H54 (cell line): Measurements from ENCODE around the gene GYS2.

Experiments used
- DNase-seq: peaks from one replicate; pipeline ENCODE4 v3.0.0; 2011; ENCODE audit warnings: low spot score, mixed read lengths; ENCODE audit not compliant: insufficient read length
- FAIRE-seq: peaks from 3 replicates; lab custom pipeline; 2011; peaks lifted over from hg19 to GRCh38; lab: Jason Lieb, UNC
- POLR2A ChIP-seq: IDR thresholded peaks from 2 replicates; pipeline ENCODE4 v1.6.1; 2011; ENCODE audit warnings: low read depth, mild to moderate bottlenecking, low read length

The GYS2 gene

DNA sequence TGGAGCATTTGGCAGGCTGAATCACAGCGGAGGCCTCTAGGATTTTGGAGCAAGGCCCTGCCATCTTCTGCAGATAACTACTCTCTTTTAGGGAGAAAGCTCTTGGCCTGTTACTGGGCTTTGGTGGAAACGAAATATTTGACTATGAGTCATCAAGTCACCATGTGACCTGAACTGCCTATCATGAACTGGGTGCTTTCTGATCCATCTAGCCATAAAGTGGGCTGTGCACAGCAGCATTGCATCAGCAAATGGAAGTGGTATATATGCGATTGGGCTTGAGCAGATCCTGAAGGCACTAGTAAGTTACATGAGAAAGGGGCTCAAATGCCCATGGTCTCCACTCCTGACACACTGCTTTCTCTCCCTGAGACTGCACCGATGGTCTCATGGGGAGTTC lies 21.1 kb downstream of the GYS2 start:
- FAIRE-seq = no peak
- TF ChIP-seq POLR2A = no peak
- DNase-seq = no peak

GRCh38 chr12:21580748-21581516 lies 23.7 kb downstream of the GYS2 start:
- TF ChIP-seq POLR2A = no peak
- FAIRE-seq (no peak), DNase-seq (no peak)

DNA sequence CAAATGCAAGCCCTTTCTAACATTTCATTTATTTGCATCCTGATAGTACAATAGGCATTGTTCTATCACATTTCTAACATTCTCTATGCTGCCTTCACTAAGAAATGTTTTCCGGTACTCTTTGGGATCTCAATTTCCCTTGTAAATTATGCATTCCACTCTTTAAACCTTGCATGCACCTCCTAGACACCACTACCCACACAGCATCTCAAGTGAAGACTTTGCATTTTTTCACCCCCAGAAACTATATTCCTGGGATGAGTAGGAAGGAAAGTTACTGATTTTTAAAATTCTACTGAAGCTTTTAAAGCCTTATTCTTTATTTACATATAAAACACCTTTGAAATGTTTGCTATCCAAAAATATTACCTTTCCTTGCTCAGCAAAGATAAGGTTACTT lies 27.1 kb downstream of the GYS2 start:
- no peak for DNase-seq
- no peak for TF ChIP-seq POLR2A
- no peak for FAIRE-seq

- DNase-seq (no peak), FAIRE-seq (no peak)
- TF ChIP-seq POLR2A = no peak
These were observed 28.2 kb downstream of the GYS2 start for GRCh38 chr12:21576431-21576830.

DNA sequence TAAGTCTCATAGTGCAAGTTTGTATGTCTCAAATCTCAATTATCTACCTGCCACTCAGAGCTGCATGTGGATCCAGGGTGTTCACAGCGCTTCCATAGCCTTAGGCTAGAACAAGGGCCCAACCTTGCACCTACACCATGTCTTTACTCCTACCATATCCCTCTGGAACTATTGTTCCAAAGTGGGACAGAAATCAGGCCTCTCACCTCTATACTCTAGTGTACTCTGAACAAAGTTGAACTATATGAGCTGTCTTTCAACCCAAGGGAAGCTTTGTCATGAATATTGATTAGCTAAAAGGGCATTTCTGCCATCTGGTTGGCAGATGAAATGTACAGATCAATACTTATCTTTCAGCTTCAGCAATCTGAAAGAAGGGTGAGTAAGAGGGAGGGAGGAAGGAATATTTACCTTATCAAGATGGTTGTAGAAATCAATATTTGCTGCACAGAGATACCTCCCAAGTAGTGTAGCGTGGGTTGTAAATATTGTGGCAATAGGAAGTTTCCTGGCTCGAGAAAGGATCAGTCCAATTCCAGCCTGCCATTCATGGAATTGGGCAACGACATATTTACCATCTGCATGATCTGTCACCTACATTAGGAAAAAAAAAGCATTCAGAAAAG lies 30.8 kb downstream of the GYS2 start:
- no peak for TF ChIP-seq POLR2A
- FAIRE-seq = no peak
- no peak for DNase-seq

DNA sequence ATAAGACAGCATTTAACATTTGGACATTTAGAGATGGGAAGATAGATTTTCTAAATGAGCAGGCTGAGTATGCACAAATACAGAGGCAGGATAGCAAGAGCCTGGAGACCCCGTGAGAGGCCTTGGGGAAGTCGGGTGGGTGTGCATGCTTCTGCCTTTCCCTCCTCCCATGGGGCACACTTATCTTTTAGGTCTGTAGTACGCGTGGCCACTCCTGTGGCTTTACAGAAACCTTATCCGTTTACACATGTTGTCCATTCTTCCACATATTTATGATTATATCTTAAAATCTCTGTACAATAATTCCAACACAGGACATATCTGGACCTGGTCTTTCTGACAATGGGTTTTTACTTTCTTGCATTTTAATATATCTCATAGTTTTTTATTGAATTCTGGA lies 33.6 kb downstream of the GYS2 start:
- no peak for FAIRE-seq
- TF ChIP-seq POLR2A = no peak
- DNase-seq = no peak

DNA sequence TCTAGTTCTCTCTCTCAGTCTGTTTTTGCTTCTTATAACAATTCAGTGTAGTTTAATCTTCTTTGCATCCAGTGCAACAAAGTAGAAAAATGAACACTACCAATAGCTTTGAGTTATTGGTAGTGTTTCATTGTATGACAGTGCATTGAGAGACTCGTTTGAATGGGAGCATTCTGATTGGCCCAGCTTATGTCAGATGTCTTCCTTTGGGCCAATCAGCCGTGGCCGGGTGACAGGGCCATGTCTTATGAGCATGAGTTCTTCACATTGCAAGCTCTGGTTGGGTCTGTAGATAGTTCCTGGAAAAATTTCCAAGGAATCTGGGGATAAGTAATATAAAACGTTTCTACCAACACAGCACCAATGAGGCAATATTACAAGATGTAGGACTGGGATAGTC lies 36.5 kb downstream of the GYS2 start:
- FAIRE-seq (no peak), DNase-seq (no peak)
- TF ChIP-seq POLR2A = no peak

DNA sequence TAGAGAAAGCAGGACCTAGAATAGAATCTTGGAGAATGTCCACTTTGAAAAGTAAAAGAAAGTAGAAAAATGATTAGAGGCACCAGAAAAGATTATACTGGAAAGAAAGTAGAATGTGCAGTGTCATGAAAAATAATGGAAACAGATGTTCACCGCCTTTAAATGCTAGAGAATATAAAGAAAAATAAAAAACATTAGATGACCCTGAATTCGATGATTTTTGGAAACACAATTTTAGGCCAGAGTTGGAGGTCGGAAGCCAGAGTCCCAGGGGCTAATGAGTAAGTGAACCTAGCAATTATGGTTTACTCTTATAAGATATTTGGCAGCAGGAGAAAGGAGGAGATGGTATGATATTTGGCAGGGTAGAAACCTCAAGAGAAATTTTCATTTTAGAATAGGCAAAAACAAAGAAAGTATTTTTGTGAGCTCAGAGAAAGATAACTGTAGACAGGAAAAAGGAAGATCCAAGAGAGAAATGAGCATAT lies 37.7 kb downstream of the GYS2 start:
- no peak for FAIRE-seq
- TF ChIP-seq POLR2A = no peak
- no peak for DNase-seq

DNA sequence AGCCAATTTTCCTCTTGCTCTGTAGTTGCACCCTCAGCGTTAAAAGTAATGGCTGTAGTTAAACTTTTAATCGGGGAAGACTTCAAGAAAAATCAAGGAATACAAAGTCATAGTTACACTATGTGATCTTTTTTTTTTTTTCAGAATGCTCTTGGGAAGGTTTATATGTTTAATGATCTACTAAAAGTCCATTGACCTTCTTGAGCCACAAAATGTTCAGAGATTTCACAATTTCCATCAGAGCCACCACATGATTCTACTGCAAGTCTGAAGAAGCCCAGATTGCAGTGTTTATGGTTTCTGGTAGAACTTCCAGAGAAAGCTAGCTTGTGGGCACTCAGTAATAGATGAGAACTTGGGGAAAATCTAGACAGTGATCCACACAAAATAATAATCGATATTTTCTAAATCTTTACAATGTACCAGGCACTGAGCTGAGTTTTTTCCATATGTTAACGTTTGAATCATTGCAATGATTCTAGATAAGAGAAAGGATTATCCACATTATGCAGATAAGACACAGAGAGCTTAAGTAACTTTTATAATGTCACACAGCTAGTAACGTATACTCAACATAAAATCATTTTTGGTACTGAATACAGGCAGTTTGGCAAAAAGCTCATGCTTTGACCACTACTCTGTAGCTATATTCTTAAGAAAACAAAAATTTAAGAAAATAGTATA lies 38.3 kb downstream of the GYS2 start:
- DNase-seq (no peak), FAIRE-seq (no peak)
- TF ChIP-seq POLR2A = no peak

GRCh38 chr12:21562859-21563258 lies 41.8 kb downstream of the GYS2 start:
- FAIRE-seq (no peak), DNase-seq (no peak)
- TF ChIP-seq POLR2A = no peak

GRCh38 chr12:21561158-21561557 lies 43.5 kb downstream of the GYS2 start:
- FAIRE-seq (no peak), DNase-seq (no peak)
- no peak for TF ChIP-seq POLR2A

GRCh38 chr12:21559855-21560569 lies 44.6 kb downstream of the GYS2 start:
- no peak for TF ChIP-seq POLR2A
- FAIRE-seq (no peak), DNase-seq (no peak)

DNA sequence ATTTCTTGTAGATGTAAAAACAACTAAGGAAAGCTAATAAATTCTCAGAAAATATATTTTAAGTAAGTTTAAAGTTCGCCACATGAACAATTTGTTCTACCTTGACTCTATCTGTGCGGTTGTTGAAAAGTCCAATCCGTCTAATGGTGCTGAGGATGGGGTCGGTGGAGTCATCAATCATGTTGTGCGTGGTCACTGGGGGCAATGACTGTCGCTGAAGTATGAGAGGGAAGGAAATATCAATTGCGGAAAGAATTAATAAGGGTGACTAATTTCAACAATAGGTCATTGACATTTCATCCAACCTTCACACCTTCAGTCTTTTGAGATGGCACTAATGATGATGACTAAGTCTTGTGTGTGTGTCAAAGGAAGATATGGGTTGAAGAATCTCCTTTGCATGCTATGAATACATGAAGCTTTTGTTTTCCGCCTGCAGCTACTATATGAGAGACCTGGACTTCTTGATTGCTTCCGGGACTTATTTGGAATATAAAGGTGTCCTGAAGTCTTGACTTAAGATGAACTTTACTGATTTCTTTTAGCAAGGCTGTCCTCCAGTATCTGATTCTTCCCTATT lies 46.5 kb downstream of the GYS2 start:
- no peak for DNase-seq
- no peak for TF ChIP-seq POLR2A
- no peak for FAIRE-seq
